Mammary epithelial cell (primary cell): ENCODE data around the gene PVALB.

Experiments
- CTCF ChIP-seq, 2 donors: IDR thresholded peaks in 1 of 2; conservative IDR thresholded peaks in 1 of 2; 2 replicates each; pipeline ENCODE4 v1.5.1; 2011 to 2012; ENCODE audit warnings: inconsistent platforms in 2 of 2, low read length in 2 of 2, mild to moderate bottlenecking in 2 of 2, control low read depth in 1 of 2, low read depth in 1 of 2; ENCODE audit not compliant: insufficient read depth in 1 of 2; ENCODE audit errors: extremely low read depth in 1 of 2
- EZH2 ChIP-seq: IDR thresholded peaks from 2 replicates; pipeline ENCODE4 v1.6.1; 2012; ENCODE audit warnings: low read length, inconsistent platforms, borderline replicate concordance

GRCh38 chr22:36756031-36756430, 60.8 kb downstream of the PVALB start:
- TF ChIP-seq CTCF (conservative IDR thresholded peaks at IDR 0.05 in 1 of 2, IDR thresholded peaks at IDR 0.05 in 1 of 2; ENCODE audit: extremely low read depth in 1 of 2, insufficient read depth in 1 of 2, low read depth in 1 of 2, low read length in 2 of 2) (no peak), EZH2 (no peak)
